ENCODE measurements around the gene FRMPD1.

- TF ChIP-seq POLR2A (IDR thresholded peaks at IDR 0.05), result no peak
- TF ChIP-seq, protein P1, sequence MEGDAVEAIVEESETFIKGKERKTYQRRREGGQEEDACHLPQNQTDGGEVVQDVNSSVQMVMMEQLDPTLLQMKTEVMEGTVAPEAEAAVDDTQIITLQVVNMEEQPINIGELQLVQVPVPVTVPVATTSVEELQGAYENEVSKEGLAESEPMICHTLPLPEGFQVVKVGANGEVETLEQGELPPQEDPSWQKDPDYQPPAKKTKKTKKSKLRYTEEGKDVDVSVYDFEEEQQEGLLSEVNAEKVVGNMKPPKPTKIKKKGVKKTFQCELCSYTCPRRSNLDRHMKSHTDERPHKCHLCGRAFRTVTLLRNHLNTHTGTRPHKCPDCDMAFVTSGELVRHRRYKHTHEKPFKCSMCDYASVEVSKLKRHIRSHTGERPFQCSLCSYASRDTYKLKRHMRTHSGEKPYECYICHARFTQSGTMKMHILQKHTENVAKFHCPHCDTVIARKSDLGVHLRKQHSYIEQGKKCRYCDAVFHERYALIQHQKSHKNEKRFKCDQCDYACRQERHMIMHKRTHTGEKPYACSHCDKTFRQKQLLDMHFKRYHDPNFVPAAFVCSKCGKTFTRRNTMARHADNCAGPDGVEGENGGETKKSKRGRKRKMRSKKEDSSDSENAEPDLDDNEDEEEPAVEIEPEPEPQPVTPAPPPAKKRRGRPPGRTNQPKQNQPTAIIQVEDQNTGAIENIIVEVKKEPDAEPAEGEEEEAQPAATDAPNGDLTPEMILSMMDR (IDR thresholded peaks at IDR 0.05), result no peak
These were observed 133.5 kb downstream of the FRMPD1 start for GRCh38 chr9:37784291-37784615.
